Body of pancreas (tissue), 4 donors: Measurements from ENCODE around the gene NCBP2L.

ENCODE experiments used
- CTCF ChIP-seq, 7 experiments: fragments of 450-650 bp in 4 of 7; fragments of 200-600 bp in 3 of 7; sonication (generic) in 3 of 7; IDR thresholded peaks; one replicate each; pipeline ENCODE4 v1.5.1; 2016 to 2019; ENCODE audit warnings: antibody characterized with exemption in 7 of 7
- POLR2A ChIP-seq, 3 donors: fragments of 450-650 bp; IDR thresholded peaks; one replicate each; pipeline ENCODE4 v1.6.1; 2016; ENCODE audit warnings: antibody characterized with exemption in 3 of 3, mild to moderate bottlenecking in 2 of 3

- TF ChIP-seq CTCF (IDR thresholded peaks at IDR 0.05) (no peak), POLR2A (IDR thresholded peaks at IDR 0.05) (no peak)
These were observed 57.0 kb downstream of the NCBP2L start for GRCh38 chrX:107834275-107835201.
